ENCODE measurements around the gene CFAP74.

Gene CFAP74

GRCh38 chr1:1954015-1954414 lies 49.6 kb downstream of the CFAP74 start:
- H3K4me3 ChIP-seq (ENCODE audit: control insufficient read depth, low read depth, low read length): no peak overlapping the region
- DNase-seq (ENCODE audit: low read depth): no peak
- no peak for TF ChIP-seq CTCF (conservative IDR thresholded peaks at IDR 0.05; ENCODE audit: control insufficient read depth, insufficient read depth, low read depth, low read length)

- DNase-seq (ENCODE audit: low read depth): no peak
- no peak overlapping the region for H3K4me3 ChIP-seq (ENCODE audit: control insufficient read depth, low read depth, low read length)
- TF ChIP-seq CTCF (conservative IDR thresholded peaks at IDR 0.05; ENCODE audit: control insufficient read depth, insufficient read depth, low read depth, low read length): no peak
Measured at GRCh38 chr1:1950940-1951339, 52.6 kb downstream of the CFAP74 start.

DNA sequence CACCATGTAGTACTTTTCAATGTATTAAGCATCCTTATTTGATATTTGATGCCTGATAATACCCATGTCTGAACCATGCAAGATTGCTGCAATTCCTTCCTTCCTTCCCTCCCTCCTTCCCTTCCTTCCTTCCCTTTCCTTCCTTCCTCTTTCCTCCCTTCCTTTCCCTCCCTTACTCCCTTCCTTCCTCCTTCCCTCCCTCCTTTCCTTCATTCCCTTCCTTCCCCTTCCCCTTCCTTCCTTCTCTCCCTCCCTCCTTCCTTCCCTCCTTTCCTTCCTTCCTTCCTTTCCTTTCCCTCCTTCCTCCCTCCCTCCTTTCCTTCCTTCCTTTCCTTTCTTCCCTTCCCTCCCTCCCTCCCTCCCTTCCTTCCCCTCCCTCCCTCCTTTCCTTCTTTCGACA lies 54.8 kb downstream of the CFAP74 start:
- no peak for TF ChIP-seq CTCF (conservative IDR thresholded peaks at IDR 0.05; ENCODE audit: control insufficient read depth, insufficient read depth, low read depth, low read length)
- H3K4me3 ChIP-seq (ENCODE audit: control insufficient read depth, low read depth, low read length): no peak overlapping the region
- DNase-seq (ENCODE audit: low read depth): no peak

- no peak for TF ChIP-seq CTCF (conservative IDR thresholded peaks at IDR 0.05; ENCODE audit: control insufficient read depth, insufficient read depth, low read depth, low read length)
- no peak for DNase-seq (ENCODE audit: low read depth)
- no peak overlapping the region for H3K4me3 ChIP-seq (ENCODE audit: control insufficient read depth, low read depth, low read length)
Measured at GRCh38 chr1:1947493-1947892, 56.1 kb downstream of the CFAP74 start.

DNA sequence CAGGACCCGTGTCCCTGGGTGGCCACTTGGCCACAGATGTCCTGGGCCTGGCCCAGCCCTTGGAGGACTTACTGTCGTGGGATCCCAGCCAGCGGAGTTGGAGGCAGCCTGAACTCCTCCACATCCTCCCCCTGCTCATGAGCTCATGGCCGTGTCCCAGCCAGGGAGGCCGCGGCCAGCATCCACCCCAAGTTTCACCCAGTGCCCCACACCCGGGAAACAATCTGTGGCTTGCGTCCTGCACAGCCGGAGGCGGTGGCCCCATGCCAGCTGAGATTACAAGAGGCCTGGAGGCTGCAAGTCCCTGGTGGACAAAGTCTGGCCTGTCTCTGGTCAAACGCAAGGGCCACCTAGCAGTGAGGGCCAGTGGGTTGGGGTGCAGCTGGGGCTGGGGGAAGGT lies 57.0 kb downstream of the CFAP74 start:
- no peak overlapping the region for H3K4me3 ChIP-seq (ENCODE audit: control insufficient read depth, low read depth, low read length)
- peak; percentile 3 for DNase-seq (ENCODE audit: low read depth)
- no peak for TF ChIP-seq CTCF (conservative IDR thresholded peaks at IDR 0.05; ENCODE audit: control insufficient read depth, insufficient read depth, low read depth, low read length)

DNA sequence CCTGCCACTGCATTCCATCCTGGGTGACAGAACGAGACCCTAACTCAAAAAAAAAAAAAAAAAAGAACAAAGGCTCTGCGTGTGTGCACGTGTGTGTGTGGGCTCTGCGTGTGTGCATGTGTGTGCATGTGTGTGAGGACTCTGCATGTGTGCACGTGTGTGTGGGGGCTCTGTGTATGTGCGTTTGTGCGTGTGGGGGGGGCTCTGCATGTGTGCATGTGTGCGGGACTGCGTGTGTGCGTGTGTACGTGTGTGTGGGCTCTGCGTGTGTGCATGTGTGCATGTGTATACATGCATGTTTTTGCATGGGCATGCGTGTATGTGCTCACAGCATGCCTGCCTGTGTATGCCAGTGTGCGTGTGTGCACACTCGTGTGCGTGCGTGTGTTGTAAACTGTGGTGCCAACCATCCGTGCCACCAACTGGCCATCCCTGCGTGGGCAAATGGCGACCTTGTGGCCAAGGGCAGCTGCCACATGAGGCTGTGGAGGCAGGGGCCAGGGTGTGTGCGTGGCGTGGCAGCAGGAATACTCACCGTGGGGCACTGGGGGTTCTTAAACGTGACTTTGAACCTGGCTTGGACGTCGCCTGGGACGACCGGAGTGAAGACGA lies 57.7 kb downstream of the CFAP74 start:
- TF ChIP-seq CTCF (conservative IDR thresholded peaks at IDR 0.05; ENCODE audit: control insufficient read depth, insufficient read depth, low read depth, low read length): no peak
- no peak for DNase-seq (ENCODE audit: low read depth)
- no peak overlapping the region for H3K4me3 ChIP-seq (ENCODE audit: control insufficient read depth, low read depth, low read length)

All from fibroblast of mammary gland (primary cell).